K562 treated with DMSO at 1 percent for 24 hours (cell line): ENCODE data around the gene LRCH2. TPM values are rescaled to one million over a fixed set of nuclear protein-coding genes. Genes with fewer than 3 reads are reported as not detected.

Experiments
- total RNA-seq: library from RNA; unstranded; fragments of 300-600 nt; gene quantifications from 2 replicates; pipeline ENCODE4 v1.2.3, GENCODE V29; 2022; ENCODE audit warnings: low read depth; ENCODE audit not compliant: insufficient read depth

Gene LRCH2
- total RNA-seq = 2.1 and 2.6 TPM in 2 replicates

GRCh38 chrX:115233497-115234455 lies at the start of gene LRCH2:
TSS of gene LRCH2 (minus strand) at chrX:115234096. CDS start at chrX:115234041, 55 bp downstream.

GRCh38 chrX:115189110-115189509 lies 44.8 kb downstream of the LRCH2 start, which contains the start of gene RBMXL3:
TSS of gene RBMXL3 (plus strand) at chrX:115189410. CDS start at chrX:115189442, 32 bp downstream.

Other genes with a start within 250 kb of the LRCH2 start
- not detected in 2 replicates for gene IL13RA2, start 216.5 kb downstream of the LRCH2 start, total RNA-seq
- 2.2 and 2.3 TPM in 2 replicates for gene RBMXL3, start 44.7 kb downstream of the LRCH2 start, total RNA-seq
- 0.39 and 0.45 TPM in 2 replicates for gene LUZP4, start 55.6 kb upstream of the LRCH2 start, total RNA-seq